Panc1 (cell line): ENCODE measurements around the gene PEG3. TPM values are rescaled to one million over a fixed set of nuclear protein-coding genes. Genes with fewer than 3 reads are reported as not detected.

ENCODE experiments used
- ATAC-seq: fragments of 200-7000 bp; cut with Tn5 transposase; 2 replicates; pipeline ENCODE4 v1.9.1; 2020; ENCODE audit warnings: mild to moderate bottlenecking, moderate library complexity
- BruUV-seq: library from RNA; stranded (reverse); fragments of 400-500 nt; replicated peaks from 2 replicates; lab custom pipeline; 2021; lab: Mats Ljungman, UMichigan
- CTCF ChIA-PET: fragments of 300-600 bp; sonication (Branson Sonifier 250); formaldehyde crosslinking; loops from one replicate; lab custom pipeline; 2022; ENCODE audit warnings: antibody characterized with exemption; lab: Charles Lee
- POLR2A ChIA-PET: fragments of 300-600 bp; sonication (Branson Sonifier 250); formaldehyde crosslinking; loops from one replicate; lab custom pipeline; 2022; ENCODE audit warnings: antibody characterized with exemption; lab: Charles Lee
- DNase-seq: peaks from one replicate; pipeline ENCODE4 v3.0.0-alpha.2; 2010; ENCODE audit warnings: low read depth, low spot score
- H3K27ac ChIP-seq: 2 replicates; pipeline ENCODE4 v1.5.1; 2011; ENCODE audit warnings: mild to moderate bottlenecking, low read length, inconsistent platforms
- H3K27me3 ChIP-seq: fragments of 200-500 bp; sonication (Bioruptor generic); 2 replicates; pipeline ENCODE4 v1.6.0; 2014; ENCODE audit warnings: low read length, inconsistent platforms; ENCODE audit not compliant: control insufficient read depth, insufficient read depth
- H3K36me3 ChIP-seq: fragments of 200-500 bp; sonication (Bioruptor generic); 2 replicates; pipeline ENCODE4 v1.5.1; 2014; ENCODE audit warnings: inconsistent platforms, mild to moderate bottlenecking, low read length, moderate library complexity; ENCODE audit not compliant: control insufficient read depth, insufficient read depth
- H3K4me1 ChIP-seq: 2 replicates; pipeline ENCODE4 v1.5.1; 2011; ENCODE audit warnings: inconsistent platforms, mild to moderate bottlenecking, low read length, moderate library complexity; ENCODE audit not compliant: control insufficient read depth, insufficient read depth
- H3K4me3 ChIP-seq, 2 experiments: 2 replicates each; pipeline ENCODE4 v1.5.1; 2011 to 2012; ENCODE audit warnings: low read depth in 2 of 2, low read length in 2 of 2, mild to moderate bottlenecking in 2 of 2, inconsistent platforms in 1 of 2, moderate library complexity in 1 of 2
- H3K9me3 ChIP-seq: fragments of 200-500 bp; sonication (Bioruptor generic); 2 replicates; pipeline ENCODE4 v1.5.1; 2014; ENCODE audit warnings: low read depth, mild to moderate bottlenecking, inconsistent platforms, low read length, moderate library complexity; ENCODE audit not compliant: control insufficient read depth, insufficient read depth
- CTCF ChIP-seq: fragments of 450-650 bp; IDR thresholded peaks from 2 replicates; pipeline ENCODE4 v1.5.1; 2017; ENCODE audit warnings: mild to moderate bottlenecking
- POLR2AphosphoS5 ChIP-seq: IDR thresholded peaks from 2 replicates; pipeline ENCODE4 v1.6.1; 2012; ENCODE audit warnings: mild to moderate bottlenecking, low read depth, low read length, moderate library complexity
- REST ChIP-seq, 2 experiments: IDR thresholded peaks; 2 replicates each; pipeline ENCODE4 v1.6.1; 2011 to 2012; ENCODE audit warnings: low read depth in 2 of 2, control low read depth in 1 of 2, low read length in 1 of 2, mild to moderate bottlenecking in 1 of 2, moderate library complexity in 1 of 2; ENCODE audit not compliant: insufficient read depth in 1 of 2
- SIN3A ChIP-seq: IDR thresholded peaks from 2 replicates; pipeline ENCODE4 v1.6.1; 2012; ENCODE audit warnings: low read depth, mild to moderate bottlenecking, low read length, moderate library complexity, borderline replicate concordance; ENCODE audit not compliant: insufficient read depth
- TCF7L2 ChIP-seq: IDR thresholded peaks from 2 replicates; pipeline ENCODE4 v1.6.1; 2011; ENCODE audit warnings: mild to moderate bottlenecking, low read depth, low read length, inconsistent platforms
- in situ Hi-C: cut with HindIII; loops from 2 replicates; pipeline ENCODE4 v1.10.0; 2016; ENCODE audit warnings: low sequenced_read_pairs, low pct_unique_long_range_greater_than_20kb
- intact Hi-C: fragments of 100-400 bp; cut with micrococcal nuclease; formaldehyde crosslinking; loops from one replicate; pipeline ENCODE4 v1.10.0; 2022; ENCODE audit not compliant: unreplicated experiment
- total RNA-seq: library from RNA; stranded (reverse); gene quantifications from one replicate; pipeline ENCODE4 v1.2.1, GENCODE V29; 2021; ENCODE audit not compliant: unreplicated experiment

The PEG3 gene
- total RNA-seq, 1 experiment from 2014 or later: 0.15 TPM

DNA sequence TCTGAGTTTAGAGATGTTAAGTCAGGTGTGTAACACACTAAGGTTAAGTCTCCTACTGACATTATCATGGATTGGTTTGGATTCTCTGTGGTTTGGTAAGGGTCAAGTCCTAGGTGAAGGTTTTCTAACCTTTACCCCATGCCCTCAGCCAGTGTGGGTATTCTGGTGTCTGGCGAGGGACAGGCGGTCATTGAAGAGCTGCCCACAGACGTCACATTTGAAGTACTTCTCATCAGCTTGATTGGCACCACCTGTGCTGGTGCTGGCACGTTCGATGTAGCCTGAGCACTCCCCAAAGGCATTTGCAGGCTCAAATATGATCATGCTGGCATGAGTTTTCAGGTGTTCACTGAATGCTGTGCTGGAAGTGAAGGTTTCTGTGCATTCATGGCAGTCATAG lies 27.0 kb downstream of the PEG3 start:
- ATAC-seq (no peak), DNase-seq (no peak)
- CTCF ChIA-PET: no interaction called here
- H3K9me3 ChIP-seq: no peaks in the 10 kb centered on the region
- no peaks in the 10 kb centered on the region for H3K36me3 ChIP-seq
- in situ Hi-C loops (no loop called here), intact Hi-C loops (no loop called here)
- H3K4me3 ChIP-seq: no peak overlapping the region
- no peaks in the 10 kb centered on the region for H3K4me1 ChIP-seq
- H3K27me3 ChIP-seq: no peaks in the 10 kb centered on the region; the same call in 1 of the 2 replicates
- H3K27ac ChIP-seq: no peak overlapping the region
- TF ChIP-seq REST (IDR thresholded peaks at IDR 0.05; ENCODE audit: insufficient read depth in 1 of 2, low read depth in 2 of 2, low read length in 1 of 2): no peak
- no peak for TF ChIP-seq POLR2AphosphoS5
- POLR2A ChIA-PET: no interaction called here
- no TSS peak for BruUV-seq

DNA sequence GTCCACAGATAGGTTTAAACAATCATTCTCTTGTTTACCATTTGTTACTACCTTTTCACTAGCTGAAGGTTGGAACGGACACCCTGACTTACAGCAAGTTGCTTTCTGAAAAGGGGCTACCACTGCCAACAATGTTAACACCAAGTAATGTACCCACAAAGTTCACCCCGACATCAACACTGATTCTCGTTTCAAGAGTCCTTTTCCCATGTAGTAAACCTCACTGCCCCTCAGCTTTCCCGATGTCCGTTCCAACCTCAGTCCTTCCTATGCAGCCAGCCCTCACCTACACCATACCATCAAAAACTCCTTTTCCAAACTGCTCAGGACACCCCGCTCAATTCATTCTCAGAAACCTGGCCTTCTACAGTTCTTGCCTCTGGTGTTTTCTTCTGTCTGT lies 29.0 kb downstream of the PEG3 start:
- Histone ChIP-seq H3K27ac (no peak overlapping the region), H3K4me1 (no peaks in the 10 kb centered on the region), H3K27me3 (no peaks in the 10 kb centered on the region; the same call in 1 of the 2 replicates), H3K36me3 (no peaks in the 10 kb centered on the region), H3K4me3 (no peak overlapping the region), H3K9me3 (peaks cover 8% of the 10 kb centered on the region; the same call in 1 of the 2 replicates)
- in situ Hi-C loops (no loop called here), intact Hi-C loops (no loop called here)
- POLR2A ChIA-PET: no interaction called here
- CTCF ChIA-PET: no interaction called here
- no peak for ATAC-seq
- BruUV-seq: no TSS peak
- DNase-seq: no peak
- TF ChIP-seq TCF7L2 (no peak), SIN3A (no peak), CTCF (no peak), POLR2AphosphoS5 (no peak), REST (IDR thresholded peaks at IDR 0.05; ENCODE audit: insufficient read depth in 1 of 2, low read depth in 2 of 2, low read length in 1 of 2) (no peak)
